Muscle of leg (tissue), 11 donors: ENCODE results near the gene TBL2. TPM values are rescaled to one million over a fixed set of nuclear protein-coding genes. Genes with fewer than 3 reads are reported as not detected.
A peak's percentile ranks its signal among the peaks of the same experiment; 100 is the strongest.
"Not testable (repeated sequence)": the region's sequence is repeated elsewhere in the genome, so short reads cannot be mapped to it uniquely, and the experiment has no call there.

Experiments used
- DNase-seq: peaks from one replicate; pipeline ENCODE4 v3.0.0; 2013
- H3K27ac ChIP-seq: one replicate; pipeline ENCODE4 v1.5.1; 2013; ENCODE audit warnings: mild to moderate bottlenecking, low read length, control low read depth
- H3K27me3 ChIP-seq: one replicate; pipeline ENCODE4 v1.6.1; 2013; ENCODE audit warnings: low read length; ENCODE audit not compliant: control insufficient read depth, insufficient read depth
- H3K36me3 ChIP-seq: one replicate; pipeline ENCODE4 v1.6.1; 2013; ENCODE audit warnings: low read length; ENCODE audit not compliant: control insufficient read depth, insufficient read depth
- H3K4me1 ChIP-seq: one replicate; pipeline ENCODE4 v1.6.1; 2013; ENCODE audit warnings: low read length; ENCODE audit not compliant: control insufficient read depth, insufficient read depth
- H3K4me3 ChIP-seq: one replicate; pipeline ENCODE4 v1.5.1; 2013; ENCODE audit warnings: low read length, control low read depth
- H3K9me3 ChIP-seq: replicated peaks from 2 replicates; pipeline ENCODE4 v1.6.1; 2013; ENCODE audit warnings: low read depth, low read length; ENCODE audit not compliant: control insufficient read depth
- WGBS: methylation state at CpG from one replicate; pipeline ENCODE4 v1.1.5; 2013; ENCODE audit warnings: missing lambda C conversion rate; ENCODE audit not compliant: insufficient coverage; 5-methylcytosine and 5-hydroxymethylcytosine counted together
- polyA plus RNA-seq, 8 donors: library from polyadenylated mRNA; unstranded; fragments of 120-200 nt; gene quantifications; one replicate each; pipeline versions ENCODE4 v1.2.1 to v1.2.3, GENCODE V29; 2013; ENCODE audit warnings: inconsistent platforms in 1 of 8, low replicate concordance in 1 of 8; ENCODE audit not compliant: insufficient read length in 8 of 8, insufficient read depth in 1 of 8
- total RNA-seq: library from RNA; stranded (reverse); fragments of 120-200 nt; gene quantifications from one replicate; pipeline ENCODE4 v1.2.4, GENCODE V29; 2013

TBL2 gene
- total and polyA plus RNA-seq, 9 donors: 25.2 to 37.5 (median 28.5) TPM

DNA sequence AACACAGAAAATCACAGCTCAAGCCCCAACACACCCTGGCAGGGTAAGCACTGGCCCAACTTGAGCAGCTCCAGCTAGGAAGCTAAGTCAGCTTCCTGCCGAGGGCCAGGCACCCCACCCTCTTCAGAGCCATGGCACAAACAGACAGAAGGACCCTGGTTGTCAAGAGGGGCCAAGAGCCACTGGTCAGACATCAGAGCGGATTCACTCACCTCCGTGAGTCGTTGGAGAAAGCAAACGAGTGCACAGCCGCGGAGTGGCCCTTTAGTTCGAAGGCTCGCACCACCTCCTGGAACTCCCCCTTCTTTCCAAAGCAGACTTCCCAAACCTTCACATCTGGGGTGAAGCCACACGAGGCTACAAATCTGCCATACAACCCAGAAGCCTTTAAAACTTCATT, 7.4 kb downstream of the TBL2 start:
- Histone ChIP-seq H3K9me3 (no peaks in the 10 kb centered on the region), H3K4me3 (no peak overlapping the region), H3K27ac (no peak overlapping the region), H3K4me1 (no peaks in the 10 kb centered on the region), H3K36me3 (peaks cover 65% of the 10 kb centered on the region), H3K27me3 (no peaks in the 10 kb centered on the region)
- 87% methylated on average over 9 of the region's 10 CpGs for WGBS
- DNase-seq: no peak

DNA sequence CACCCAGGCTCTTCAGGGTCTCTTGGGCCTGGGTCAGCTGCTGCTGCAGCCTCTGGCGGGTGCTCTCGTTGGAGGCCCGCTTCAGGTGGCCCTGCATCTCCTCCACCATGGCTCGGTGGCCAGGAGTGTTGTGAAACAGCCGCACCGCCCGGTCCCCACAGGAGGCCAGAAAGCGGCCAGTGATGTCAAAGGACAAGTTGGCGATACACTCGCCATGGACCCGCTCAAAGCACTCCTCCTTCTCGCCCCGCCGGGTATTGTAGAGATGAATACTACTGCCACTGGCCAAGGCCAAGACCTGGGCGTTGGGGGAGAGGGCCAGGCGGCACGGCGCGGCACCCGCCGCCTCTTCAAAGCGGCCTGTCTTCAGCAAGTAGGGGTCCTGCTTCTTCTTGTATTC, 7.9 kb downstream of the TBL2 start:
- 96% methylated on average over 21 of the region's 22 CpGs for WGBS
- Histone ChIP-seq H3K36me3 (peaks cover 60% of the 10 kb centered on the region), H3K9me3 (no peaks in the 10 kb centered on the region), H3K27me3 (no peaks in the 10 kb centered on the region), H3K27ac (no peak overlapping the region), H3K4me3 (no peak overlapping the region), H3K4me1 (no peaks in the 10 kb centered on the region)
- DNase-seq: no peak

DNA sequence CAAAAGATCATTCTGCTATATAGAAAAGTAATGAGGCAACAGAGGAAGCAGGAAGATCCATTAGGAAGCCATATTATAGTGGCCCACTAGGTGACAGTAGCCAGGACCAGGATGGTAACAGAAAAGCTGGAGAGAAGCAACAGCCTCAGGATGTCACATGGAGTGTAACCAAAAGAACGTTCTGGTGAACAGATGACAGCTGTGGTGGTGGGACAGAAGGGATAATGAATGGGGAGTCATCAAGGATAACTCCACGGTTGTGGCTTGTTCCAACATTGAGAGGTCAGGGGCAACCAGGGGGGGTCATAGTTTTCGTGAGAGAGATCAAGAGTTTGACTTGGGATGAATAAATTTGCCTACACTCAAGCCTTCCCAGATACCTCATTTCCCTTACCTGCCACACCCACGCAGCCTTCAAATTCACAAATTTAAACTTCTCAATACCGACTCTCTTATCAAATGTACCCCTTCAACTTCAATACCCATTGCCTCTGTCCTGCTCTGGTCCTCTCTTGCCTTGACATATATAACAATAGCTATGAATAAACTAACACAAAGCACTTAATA, 9.3 kb downstream of the TBL2 start:
- 93% methylated on average over 4 of the region's 5 CpGs for WGBS
- H3K4me3 ChIP-seq: no peak overlapping the region
- H3K36me3 ChIP-seq: peaks cover 50% of the 10 kb centered on the region

DNA sequence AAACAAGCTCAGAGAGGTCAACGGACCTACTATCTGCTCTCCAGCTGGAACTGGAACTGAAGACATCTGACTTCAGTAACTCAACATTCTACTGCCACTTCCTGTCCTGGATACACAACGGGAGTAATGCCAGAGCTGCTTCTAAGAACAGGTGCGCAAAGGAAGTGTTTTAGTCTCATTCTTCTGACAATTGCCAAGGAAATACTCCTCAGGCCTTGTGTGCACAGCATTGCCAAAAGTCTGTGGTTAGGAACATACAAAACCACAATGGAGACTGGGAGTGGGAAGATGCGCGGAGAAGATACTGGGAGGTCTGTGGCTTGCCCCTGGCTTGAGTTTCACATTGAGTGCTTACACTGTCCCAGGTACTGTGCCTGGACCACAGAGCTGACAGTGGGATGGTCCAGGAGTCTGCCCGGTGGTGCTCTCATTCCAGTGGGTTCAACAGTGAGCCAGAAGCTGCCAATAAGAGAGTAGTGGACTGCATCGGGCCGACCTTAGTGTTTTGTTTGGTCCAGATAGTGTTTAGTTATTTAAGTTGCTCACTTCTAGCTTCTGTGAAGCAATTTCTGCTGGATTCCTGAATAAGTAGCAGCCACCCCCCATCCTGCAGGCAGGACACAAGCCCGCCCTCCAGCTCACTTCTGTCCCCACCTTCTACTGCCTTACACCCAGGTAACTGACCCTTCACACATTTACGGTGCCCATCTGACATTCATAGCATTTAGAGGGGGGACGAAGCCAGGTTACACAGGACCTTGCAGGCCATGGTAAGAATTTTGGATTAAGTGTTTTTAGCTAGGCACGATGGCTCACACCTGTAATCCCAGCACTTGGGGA, 10.3 kb downstream of the TBL2 start:
- Histone ChIP-seq H3K4me1 (no peaks in the 10 kb centered on the region), H3K9me3 (no peaks in the 10 kb centered on the region), H3K36me3 (peaks cover 40% of the 10 kb centered on the region), H3K27me3 (peaks cover 2% of the 10 kb centered on the region), H3K4me3 (no peak overlapping the region), H3K27ac (no peak overlapping the region)
- WGBS: 69% methylated on average over 8 of the region's 12 CpGs
- no peak for DNase-seq

More for the DNA sequence above, 9.3 kb downstream of the TBL2 start:
- DNase-seq: no peak
- Histone ChIP-seq H3K27me3 (peaks cover 2% of the 10 kb centered on the region), H3K4me1 (no peaks in the 10 kb centered on the region), H3K9me3 (no peaks in the 10 kb centered on the region), H3K27ac (no peak overlapping the region)

DNA sequence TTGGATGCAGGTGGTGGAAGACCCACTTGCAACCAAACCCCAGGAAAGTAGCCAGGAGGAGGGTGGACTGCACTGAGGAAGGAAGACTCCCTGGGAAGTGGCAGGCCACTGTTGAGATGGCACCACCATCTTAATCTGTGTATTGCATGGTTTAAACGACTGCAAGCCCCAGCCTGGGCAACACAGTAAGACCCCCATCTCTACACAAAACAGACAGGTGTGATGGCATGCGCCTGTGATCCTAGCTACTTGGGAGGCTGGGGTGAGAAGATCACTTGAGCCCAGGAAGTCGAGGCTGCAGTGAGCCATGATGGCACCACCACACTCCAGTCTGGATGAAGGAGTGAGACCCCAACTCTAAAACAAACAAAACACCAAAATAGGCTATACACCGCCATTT, 11.2 kb downstream of the TBL2 start:
- no peak for DNase-seq
- no peak overlapping the region for H3K27ac ChIP-seq
- peaks cover 2% of the 10 kb centered on the region for H3K27me3 ChIP-seq
- no CpG with 5 or more reads among the region's 4 CpGs for WGBS
- H3K4me1 ChIP-seq: no peaks in the 10 kb centered on the region
- H3K4me3 ChIP-seq: no peak overlapping the region
- H3K9me3 ChIP-seq: no peaks in the 10 kb centered on the region
- peaks cover 31% of the 10 kb centered on the region for H3K36me3 ChIP-seq

DNA sequence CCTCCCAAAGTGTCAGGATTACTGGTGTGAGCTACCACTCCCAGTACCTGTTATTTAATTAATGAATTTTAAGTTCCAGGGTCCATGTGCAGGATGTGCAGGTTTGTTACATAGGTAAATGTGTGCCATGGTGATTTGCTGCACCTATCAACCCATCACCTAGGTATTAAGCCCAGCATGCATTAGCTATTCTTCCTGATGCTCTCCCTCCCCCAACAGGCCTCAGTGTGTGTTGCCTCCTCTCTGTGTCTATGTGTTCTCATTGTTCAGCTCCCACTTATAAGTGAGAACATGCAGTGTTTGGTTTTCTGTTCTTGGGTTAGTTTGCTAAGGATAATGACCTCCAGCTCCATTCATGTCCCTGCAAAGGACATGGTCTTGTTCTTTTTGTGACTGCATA, 11.9 kb downstream of the TBL2 start:
- not testable (repeated sequence) for H3K9me3 ChIP-seq, H3K27me3 ChIP-seq, DNase-seq, H3K4me1 ChIP-seq, H3K27ac ChIP-seq, H3K4me3 ChIP-seq
- H3K36me3 ChIP-seq: peaks cover 25% of the 10 kb centered on the region

DNA sequence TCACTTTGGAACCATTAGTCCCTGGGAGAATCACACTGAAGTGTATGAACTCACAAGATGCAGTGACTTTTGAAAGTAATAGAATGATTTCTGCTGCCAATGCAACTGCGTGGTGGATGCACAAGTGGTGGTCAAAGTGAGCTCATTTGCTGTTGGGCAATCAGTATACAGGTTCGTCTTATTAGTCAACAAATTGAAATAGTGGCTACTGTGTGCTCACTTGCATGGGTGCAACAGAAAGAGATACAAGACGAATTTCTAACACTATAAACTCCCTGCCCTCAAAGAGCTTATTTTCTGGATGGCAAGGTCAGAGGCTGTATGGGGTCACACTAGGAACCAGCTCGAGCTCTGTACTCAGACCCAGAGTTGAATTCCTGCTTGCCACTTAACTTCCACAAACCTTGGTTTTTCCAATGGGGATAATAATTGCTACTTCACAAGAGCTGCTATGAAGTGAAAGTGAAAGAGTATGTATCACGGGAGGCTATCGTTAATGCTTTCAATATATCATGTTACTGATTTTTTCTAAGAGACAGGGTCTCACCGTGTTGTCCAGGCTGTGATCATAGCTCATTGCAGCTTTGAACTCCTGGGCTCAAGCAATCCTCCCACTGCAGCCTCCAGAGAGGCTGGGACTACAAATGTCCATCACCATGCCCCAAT, 12.6 kb downstream of the TBL2 start:
- Histone ChIP-seq H3K36me3 (peaks cover 19% of the 10 kb centered on the region), H3K9me3 (no peaks in the 10 kb centered on the region), H3K4me3 (no peak overlapping the region), H3K27ac (no peak overlapping the region), H3K27me3 (peaks cover 2% of the 10 kb centered on the region), H3K4me1 (no peaks in the 10 kb centered on the region)
- WGBS: 84% methylated on average over 3 of the region's 7 CpGs
- DNase-seq: no peak

DNA sequence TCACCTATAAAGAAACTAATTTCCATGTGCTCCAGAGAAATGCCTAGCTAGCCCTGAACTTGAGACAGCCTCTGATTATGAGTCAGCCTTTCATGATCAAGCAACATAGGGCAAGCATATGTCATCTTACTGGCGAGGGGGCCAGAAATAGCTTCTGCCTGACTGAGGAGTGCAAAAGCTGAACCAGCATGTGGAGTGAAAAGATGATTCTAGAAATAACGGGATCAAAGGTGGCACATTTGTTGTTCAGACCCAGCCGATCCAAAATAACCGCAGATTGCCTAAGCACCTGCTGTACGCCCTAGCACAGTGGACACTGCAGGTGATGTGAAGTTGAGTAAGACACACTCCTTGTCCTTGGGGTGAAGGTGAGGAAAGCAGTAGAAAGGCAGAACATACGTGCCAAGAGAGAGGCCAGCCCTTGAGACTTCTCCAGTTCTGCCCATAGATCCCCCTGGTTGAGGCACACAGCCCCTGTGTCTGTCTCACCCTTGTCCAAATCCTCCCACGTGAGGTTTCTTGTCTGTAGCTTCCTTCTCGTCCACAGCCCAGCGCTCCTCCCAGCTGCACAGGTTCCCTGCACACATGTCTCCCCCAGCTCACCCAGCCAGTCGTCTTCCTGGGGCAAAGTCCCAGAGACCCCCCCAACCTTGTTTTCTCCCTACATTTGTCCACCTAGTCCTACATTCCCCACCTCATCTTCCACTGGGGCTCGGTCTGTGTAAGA, 18.1 kb downstream of the TBL2 start:
- no peaks in the 10 kb centered on the region for H3K9me3 ChIP-seq
- peaks cover 2% of the 10 kb centered on the region for H3K27me3 ChIP-seq
- peaks cover 23% of the 10 kb centered on the region for H3K4me1 ChIP-seq
- 69% methylated on average over 9 of the region's 11 CpGs for WGBS
- no peak overlapping the region for H3K27ac ChIP-seq
- peak; percentile 32 for DNase-seq
- H3K36me3 ChIP-seq: no peaks in the 10 kb centered on the region
- H3K4me3 ChIP-seq: no peak overlapping the region

DNA sequence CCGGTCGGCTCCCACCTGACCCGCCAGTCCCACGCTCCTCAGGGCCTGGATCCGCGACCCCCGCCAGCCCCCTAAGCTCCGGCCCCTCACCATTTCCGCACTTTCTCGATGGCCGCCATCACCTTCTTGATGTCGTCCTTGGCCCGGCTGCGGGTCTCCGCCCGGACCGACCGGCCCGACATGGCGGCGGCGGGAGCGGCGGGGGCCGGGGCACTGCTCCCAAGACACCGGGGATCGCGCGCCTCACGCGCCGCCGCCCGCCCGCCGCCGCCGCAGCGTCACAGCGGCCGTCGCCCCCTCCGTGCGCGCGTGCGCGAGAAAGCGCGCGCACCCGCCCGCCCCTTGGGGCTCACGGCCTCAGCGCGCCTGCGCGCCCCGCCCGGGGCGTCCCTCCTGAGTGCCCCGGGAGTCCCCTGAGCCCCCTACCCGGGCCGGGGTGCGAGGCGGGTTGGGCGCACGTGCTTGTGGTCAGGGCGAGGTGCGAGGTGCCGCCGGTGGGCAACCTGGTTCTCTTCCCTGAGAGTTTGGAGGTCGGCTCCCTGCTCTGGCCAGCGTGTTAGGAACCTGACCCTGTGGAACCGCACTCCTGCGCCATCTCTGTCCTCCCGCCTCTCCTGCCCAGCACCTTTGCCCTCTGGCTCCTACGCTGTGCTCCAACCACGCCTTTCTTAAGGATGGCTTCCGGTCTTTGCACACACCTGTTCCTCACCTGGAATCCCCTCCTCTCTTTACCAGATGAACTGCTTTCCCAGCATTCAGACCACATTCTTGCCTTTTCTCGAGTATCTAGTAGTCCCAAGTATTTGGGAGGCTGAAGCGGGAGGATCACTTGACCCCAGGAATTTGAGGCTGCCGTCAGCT, 20.8 kb downstream of the TBL2 start, which contains the start of gene BCL7B:
TSS of gene BCL7B (minus strand) at position 294 of the 861 bp plus-strand sequence. CDS start at position 182, 112 bp downstream.
- H3K27me3 ChIP-seq: no peaks in the 10 kb centered on the region
- peak within 1 kb of the TSS; percentile 66 for H3K4me3 ChIP-seq
- DNase-seq: peak; percentile 76
- peak within 1 kb of the TSS; percentile 95 for H3K27ac ChIP-seq
- H3K9me3 ChIP-seq: no peaks in the 10 kb centered on the region
- peaks cover 7% of the 10 kb centered on the region for H3K36me3 ChIP-seq
- peaks cover 23% of the 10 kb centered on the region for H3K4me1 ChIP-seq
- 5% methylated on average over 81 of the region's 83 CpGs for WGBS
